Activated gamma-delta T cell treated with Interleukin-2 at 50 U/mL for 16 hours (primary cell): Measurements from ENCODE around the gene COLEC12.

Source experiments
- DNase-seq: peaks from one replicate; pipeline ENCODE4 v3.0.0-alpha.2; 2020

The COLEC12 gene

DNA sequence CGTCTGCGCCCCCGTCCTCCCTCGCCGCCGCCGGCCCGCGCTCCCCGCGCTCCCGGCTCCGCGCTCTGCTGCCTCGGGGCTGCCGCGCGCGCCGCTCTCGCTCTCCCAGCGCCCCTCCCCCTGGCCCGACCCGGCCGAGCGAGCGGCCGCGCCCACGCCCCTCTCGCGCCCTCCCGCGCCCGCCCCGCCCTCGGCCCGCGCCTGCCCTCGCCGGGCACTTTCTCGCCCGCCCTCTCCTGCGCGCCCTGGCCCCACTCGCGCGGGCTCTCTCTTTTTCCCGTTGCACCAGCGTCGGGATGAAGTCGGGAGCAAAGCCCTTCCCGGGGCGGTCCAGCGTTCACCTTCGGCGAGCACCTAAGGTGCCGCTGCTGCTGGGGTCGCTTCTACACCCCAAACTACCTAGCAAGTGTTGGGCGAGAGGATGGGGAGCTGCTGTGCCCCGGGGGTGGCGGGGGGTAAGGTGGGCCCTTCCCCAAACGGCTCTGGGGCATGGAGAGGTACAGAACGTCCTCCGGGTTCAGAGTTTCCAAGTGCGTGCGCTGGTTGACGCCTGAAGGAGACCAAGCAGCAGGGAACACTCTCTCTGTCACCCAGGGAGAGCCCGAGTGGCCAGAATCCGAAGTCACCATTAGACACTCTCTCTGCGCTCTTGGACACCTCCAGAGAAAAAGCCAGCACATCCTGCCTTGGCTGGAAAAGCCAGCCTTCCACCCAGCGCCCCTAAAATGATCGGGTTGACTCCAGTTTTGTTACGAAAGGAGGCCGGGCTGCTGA lies at the start of gene COLEC12:
TSS of gene COLEC12 (minus strand) at position 70 of the 774 bp plus-strand sequence. CDS start 187 bp downstream, outside the sequence.
- DNase-seq, result no peak

DNA sequence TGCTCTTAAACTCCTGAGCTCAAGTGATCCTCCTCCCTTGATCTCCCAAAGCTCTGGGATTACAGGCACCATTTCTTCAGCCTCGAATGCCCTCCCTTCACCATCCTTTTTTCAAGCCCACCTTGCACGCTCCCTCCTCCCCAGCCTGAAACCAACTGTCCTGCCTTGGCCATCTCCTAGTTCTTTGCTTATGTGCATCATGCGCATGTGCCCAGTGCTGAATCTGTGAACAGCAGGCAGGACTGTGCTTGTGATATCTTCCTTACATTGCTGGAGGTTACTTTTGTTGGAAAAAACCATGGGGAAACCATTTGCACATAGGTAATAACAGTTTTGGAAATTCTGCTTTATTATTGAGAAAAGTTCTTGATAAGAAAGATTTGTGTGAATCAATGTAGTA lies 49.5 kb upstream of the COLEC12 start:
- no peak for DNase-seq

DNA sequence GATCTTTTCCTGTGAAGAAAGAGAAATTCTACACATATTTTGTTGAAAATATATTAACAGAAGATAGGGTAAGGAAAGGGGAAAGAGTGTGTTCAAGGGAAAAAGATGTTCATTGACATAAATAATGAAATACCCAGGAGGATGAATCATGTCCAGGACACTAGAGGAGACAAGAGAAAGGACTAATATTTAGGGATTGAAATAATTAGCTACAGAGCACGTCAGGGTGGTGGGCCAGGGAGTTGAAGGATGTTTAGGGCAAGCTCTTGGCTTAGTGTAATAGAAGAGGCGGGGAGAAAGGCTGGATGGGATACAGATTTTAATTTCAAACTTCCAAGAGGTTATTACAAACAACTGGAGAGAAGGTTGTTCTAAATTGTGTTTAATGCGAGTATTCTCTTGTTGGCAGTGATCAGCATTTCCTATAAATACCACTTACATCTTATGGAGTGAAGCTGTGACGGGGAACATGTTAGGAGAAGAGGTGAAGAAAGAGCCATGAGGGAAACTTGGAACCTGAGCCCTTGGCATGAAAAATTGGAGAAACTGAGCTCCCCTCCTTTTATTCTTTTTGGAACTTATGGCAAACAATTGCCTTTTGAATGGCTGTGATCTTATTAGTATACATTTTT lies 43.1 kb upstream of the COLEC12 start:
- DNase-seq, result no peak

DNA sequence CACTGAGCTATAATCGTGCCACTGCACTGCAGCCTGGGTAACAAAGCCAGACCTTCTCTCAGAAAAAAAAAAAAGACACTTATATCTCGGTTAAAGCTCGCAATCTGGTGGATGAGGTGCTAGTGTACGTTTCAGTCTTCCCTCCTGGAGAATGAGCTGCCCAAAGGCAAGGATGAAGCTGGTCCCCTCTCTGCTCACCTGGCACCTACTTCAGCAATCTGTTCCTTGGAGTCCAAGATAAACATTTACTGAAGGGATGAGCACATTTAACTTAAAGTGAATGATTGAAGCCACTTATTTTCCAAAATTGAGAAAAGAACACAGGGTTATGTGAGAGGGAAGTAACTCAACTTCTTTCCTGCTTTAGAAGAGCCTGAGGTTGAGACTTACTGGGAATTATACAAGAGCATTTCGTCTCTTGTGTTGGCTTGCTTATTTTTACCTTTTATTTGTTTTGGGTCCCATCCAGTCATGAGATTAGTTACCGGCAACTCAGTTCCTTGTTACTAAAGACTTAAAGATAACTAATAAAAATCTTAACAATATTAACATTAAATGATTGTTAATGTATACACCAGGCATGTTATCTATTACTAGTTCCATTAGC lies 33.6 kb upstream of the COLEC12 start:
- DNase-seq, result no peak

DNA sequence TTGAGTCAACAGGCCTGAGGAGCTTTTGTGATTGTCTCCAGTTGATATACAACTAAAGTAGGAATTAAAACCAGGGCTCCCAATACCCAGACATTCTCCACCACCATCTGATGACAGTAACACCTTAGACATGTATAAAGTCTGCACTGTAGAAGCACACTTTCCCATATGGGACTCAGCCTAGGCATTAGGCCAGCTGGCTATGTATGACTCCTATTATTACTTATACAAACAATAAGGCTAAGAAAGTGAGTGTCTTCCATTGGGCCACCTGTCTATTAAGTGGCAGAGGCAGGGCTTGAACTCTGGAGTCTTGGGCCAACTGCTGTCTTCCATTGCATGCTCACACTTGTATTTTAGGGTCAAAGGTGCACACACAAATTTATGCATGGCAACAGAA lies 32.1 kb upstream of the COLEC12 start:
- DNase-seq, result no peak

DNA sequence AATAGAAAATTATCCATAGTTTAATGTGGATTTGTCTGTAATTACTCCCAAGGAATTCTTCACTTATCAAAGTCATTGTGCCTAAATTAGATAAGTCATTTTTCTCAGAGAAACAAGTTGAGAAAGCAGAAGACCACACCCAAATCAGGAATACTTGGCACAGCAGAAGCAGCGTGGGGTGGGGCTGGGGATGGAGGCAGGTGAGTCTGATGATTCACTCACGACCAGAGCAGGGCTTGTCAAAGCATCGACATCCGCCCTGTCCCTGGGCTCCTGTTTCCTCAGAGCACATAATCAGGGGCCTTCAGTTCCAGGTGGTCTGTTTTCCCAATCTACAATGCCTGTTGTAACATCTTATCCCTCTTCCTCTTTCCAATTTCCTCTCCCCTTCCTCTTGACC lies 31.5 kb upstream of the COLEC12 start:
- DNase-seq, result no peak

DNA sequence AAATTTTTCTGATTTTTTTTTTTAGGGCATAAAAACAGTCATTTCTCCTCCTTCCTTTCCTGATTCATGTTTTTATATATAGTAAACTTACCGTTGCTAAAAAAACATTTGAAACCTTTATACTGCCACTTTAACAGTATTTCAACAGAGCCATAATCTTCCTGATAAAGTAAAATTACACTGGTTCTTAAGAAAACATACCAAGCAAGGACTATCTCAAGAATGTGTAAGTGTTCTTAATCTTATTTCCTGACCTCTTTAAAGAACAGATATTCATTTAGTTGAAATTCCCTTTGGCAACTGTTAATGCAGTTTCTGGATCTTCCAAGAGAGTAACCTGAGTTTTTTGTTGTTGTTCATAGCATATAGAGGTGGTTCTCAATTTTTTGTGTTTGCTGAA lies 26.6 kb upstream of the COLEC12 start:
- no peak for DNase-seq

DNA sequence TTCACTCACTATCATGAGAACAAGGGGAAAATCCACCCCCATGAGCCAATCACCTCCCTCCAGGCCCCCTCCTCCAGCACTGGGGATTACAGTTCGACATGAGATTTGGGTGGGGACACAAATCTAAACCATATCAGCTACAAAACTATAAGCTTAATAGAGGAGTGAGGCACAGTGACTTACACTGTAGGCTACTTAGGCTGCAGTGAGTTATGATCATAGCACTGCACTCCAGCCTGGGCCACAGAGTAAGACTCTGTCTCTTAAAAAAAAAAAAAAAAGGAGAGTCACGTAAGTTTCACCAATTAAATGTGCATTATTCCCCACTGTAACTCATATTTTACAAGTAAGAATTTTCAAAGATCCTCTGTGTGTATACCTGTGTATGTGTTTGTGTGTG lies 26.2 kb upstream of the COLEC12 start:
- DNase-seq, result no peak

DNA sequence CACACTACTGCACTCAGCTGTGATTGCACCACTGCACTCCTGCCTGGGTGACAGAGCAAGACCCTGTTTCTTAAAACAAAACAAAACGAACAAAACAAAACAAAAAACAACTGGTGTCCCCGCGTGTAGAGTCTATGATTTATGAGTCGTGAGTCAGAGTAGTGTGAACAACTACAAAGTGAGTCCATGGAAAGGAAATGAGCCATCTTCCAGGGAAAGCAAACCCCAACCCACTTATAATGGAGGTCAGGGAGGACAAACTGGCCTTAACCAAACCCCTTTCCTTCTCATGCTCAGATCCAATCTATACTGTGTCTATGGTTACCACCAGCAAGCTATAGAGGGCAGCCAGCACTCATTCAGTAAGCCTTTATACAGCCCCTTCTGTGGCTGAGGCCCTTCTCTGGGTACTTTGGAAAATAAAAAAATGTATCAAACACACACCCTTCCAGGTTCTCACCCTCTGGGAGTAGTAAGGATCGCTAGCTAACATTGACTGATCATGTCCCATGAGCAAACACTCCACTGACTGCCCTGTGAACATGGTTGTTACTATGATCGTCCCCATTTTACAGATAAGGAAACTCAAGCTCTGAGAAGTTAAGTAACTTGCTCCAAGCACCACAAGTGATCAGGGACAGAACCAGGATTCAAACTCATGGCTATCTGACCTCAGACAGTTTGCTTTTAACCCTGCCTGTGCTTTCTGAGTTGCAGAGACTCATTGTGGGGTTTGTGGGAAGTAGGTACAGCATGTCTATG lies 24.7 kb upstream of the COLEC12 start:
- DNase-seq, result no peak

DNA sequence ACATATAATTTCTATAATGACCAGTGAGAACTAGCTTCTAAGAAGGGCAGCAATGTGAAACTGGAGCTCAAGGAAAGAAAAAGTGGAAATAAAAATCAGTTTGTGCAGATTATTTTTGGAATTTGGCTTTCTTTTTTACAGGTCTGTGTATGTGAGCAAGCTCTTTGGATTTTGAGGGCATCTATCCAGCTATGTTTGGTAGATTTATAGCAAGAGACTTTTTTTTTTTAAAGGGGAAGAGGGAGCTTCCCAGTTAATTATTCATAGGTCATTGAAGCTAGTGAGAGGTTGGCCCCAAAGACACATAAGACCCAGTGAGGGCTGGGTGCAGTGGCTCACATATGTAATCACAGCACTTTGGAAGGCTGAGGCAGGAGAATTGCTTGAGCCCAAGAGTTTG lies 24.0 kb upstream of the COLEC12 start:
- DNase-seq, result no peak

DNA sequence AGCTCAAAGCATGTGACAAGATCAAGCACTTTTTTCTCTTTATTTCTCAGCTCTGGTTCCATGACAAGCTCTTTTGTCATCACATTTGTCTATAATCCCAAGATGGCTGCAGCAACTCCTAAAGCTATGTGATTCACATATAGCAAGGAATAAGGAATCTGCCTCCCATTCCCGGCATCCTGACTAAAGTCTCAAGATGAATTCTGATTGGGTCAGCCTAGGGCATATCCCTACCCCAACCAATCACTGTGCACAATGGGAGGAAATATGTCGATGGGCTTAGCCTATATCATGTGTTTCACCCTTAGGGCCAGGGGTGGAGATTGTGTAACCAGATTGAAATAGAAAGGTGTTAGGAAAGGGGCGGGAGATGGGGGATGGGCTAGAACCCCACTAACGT lies 23.1 kb upstream of the COLEC12 start:
- DNase-seq, result no peak

DNA sequence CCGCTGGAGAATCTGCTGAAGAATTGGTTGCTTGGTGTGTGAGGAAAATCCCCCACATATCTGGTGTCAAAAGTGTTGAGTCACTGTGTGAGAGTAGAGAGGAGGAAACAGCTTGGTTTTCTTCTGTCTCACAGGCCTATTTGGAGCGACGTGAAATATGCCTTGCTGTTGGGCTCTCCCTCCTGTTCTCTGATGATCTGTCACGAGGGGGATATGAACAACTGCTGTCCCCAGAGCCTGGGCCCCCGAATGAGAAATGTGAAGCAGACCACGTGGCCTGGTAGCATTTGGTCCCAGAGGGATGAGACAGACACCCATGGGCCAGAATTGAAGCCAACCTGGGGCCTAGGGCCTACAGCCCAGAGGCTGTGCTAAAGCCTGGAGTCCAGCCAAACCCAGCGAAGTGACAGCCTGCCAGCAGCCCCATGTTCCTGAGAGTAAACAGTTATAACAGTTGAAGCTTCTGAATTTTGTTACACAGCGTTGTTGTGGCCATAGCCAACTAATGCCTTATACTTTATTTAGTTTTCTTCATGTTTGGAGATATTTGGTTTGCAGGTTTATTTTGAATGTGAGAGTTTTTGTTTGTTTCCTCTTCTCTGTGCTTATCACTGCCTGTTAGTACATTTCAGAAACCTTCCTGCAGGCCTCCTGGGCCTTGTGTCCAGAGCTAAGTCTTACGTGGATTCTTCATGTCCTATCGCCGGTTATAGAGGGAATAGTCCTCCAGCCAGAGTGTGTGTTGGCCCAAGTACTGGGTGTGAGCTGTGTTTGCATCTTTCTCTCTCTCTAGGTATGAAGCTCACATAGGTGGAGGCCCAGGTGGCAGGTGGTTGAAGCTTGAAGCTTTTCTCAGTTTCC lies 18.7 kb upstream of the COLEC12 start:
- no peak for DNase-seq

DNA sequence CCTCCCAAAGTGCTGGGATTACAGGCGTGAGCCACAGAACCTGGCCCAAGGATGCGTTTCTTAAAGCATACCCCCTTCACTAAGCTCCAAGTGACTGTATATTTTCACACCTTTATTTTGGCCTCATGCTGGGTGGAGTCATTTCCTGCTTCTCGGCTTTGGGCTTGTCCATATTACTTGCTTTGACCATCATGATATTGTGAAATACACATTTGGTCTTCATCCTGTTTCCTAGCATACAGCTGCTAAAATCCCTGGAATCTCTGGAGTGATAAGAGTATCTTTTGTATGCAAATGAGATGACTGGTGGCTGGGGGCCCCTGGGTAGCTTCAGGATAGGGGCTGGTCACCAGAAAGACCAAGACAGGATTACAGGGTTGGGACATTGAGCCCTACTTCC lies 17.6 kb upstream of the COLEC12 start:
- no peak for DNase-seq

DNA sequence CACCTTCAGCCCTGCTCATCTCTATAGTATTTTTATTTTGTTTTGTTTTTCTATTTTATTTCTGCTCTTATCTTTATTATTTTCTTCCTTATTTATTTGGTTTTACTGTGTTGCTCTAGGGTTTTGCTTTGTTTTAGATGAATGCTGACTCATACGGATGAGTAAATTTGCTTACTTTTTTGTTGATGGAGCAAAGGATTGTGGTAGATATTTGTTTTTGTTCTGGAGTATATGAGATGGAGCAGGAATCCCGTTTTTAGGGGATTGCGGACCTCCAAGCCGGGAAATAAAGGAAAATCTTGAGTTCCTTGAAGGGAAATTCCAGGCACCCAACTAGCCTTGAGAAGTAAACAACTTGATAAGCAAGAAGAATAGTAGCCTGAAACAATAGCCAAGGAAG lies 15.3 kb upstream of the COLEC12 start:
- no peak for DNase-seq

DNA sequence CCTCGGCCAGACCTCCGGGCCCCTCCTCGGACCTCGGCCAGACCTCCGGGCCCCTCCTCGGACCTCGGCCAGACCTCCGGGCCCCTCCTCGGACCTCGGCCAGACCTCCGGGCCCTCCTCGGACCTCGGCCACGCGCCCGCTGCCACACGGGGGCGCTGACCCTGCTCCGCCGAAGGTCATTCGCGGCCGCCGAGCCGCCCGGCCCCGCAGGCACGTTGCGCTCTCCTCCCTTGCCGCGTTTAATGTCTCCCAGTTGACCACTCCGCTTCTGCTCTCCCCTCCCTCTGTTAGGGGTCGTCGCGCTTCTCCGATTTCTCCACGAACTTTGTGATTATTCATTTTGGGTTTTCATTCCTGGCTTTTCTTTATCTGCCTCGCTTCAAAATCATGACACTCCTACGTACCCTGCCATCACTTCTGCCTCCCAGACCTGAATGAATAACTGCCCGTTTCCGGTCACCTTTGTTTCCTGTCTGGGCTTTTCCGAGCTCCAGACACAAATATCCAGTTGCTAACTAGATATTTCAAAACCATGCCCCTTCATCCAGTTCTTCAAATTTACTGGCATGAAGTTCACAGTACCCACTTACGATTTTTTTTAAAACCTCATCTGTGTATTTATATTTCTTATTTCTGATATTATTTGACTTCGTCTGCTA lies 14.8 kb upstream of the COLEC12 start:
- DNase-seq, result no peak

DNA sequence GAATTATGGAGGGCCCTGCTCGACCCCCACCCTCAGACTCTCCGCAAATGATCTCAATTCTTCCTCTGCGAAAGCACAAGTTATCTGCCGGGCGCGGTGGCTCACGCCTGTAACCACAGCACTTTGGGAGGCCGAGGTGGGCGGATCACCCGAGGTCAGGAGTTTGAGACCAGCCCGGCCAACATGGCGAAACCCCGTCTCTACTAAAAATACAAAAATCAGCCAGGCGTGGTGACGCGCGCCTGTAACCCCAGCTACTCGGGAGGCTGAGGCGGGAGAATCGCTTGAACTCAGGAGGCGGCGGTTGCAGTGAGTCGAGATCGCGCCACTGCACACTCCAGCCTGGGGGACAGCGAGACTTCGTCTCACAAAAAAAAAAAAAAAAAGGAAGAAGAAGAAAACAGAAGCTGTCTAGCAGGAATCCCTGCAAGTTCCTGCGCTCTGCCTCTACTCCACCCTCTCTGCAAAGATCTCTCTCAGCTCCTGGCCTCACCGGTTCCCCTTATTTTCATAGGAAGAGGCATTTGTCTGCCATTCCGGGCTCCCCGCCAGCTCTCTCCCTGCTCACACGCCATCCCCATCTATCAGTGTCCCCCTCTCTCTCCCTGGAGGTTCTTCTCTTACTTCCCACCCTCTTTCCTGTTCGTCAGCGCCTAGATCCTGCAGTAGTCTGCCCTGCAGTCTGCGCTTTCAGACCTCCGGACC lies 13.5 kb upstream of the COLEC12 start:
- DNase-seq, result no peak

DNA sequence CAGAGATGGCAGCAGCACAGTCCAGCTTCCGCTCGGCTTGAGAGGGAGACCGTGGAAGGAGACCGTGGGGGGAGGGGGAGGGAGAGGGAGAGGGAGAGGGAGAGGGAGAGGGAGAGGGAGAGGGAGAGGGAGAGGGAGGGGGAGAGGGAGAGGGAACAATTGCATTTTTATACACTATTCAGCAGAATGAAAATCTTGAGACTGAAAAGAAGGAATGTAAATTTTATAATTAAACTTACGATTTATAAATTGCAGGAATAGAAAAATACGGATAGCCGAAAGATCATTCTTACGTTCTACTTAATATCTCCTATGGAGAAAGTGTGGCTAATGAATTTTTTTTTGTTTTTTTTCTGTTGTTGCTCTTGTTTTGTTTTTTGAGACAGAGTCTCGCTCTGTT lies 12.5 kb upstream of the COLEC12 start:
- DNase-seq, result no peak

DNA sequence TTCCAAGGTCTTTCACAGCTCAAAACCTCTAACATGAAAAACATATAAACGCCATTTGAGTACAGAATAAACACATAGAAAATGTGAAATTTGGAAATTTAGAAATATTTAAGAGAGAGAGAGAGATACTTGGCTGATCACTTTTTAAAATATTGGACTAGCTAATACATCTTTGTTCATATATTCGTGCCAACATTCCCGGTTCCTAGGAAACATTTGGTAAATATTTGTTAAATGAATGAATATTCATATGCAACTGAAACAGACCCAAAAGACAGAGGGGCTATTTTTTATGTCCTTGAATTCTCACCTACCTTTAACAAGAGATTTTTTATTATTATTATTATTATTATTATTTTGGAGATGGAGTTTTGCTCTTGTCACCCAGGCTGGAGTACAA lies 8.3 kb upstream of the COLEC12 start:
- DNase-seq, result no peak

DNA sequence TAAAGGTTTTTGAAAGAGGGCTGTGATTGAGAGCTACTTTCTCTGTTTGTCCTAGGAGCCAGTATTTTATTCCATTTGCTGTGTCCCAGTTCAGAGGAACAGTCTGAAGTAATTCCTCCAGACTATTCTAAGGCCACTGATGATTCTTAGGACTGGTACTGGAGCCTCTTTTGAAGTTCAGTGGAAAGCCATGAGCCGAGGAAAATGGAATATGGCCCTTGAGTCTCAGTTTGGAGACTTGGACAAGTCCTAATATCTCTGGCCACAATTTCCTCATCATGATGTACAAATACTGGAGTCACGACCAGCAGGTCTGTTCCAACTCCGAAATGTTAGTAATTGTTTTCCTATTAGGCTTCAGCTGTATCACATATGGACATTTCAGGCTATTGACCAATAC lies 7.1 kb upstream of the COLEC12 start:
- no peak for DNase-seq

DNA sequence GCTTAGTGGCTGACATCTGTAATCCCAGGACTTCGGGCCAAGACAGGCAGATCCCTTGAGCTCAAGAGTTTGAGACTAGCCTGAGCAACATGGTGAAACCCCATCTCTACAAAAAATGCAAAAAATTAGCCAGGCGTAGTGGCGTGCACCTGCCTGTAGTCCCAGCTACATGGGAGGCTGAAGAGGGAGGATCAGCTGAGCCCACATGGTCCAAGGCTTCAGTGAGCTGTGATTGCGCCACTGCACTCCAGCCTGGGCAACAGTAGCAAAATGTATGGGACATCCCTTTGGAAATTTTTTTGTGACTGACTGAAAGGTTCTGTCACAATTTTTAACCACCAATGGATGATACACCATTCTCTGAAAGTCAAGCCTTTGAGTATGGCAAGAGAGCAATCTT lies 6.3 kb upstream of the COLEC12 start:
- no peak for DNase-seq

DNA sequence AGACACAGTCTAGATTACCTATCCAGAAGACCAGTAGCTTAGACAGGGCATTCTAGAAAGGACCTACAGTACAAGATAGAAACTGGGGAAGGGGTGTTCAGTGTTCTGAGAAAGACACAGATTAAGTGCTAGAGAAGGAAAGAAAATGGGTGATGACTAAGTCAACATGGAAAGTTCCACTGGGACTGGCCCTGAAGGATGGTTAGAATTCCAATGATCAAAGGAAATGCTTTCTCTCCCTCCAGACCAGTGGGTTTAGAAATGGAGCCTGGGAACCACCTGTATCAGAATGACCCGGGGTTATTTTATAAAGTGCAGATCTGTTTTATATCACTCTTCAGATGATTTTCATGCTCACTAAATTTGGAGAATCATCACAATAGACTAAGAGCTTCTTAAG lies 5.8 kb upstream of the COLEC12 start:
- DNase-seq, result no peak
